Transverse colon (tissue), 4 donors: ENCODE data around the gene THOC2. TPM values are rescaled to one million over a fixed set of nuclear protein-coding genes. Genes with fewer than 3 reads are reported as not detected.
"Not testable (repeated sequence)": the region's sequence is repeated elsewhere in the genome, so short reads cannot be mapped to it uniquely, and the experiment has no call there.

ENCODE experiments used
- DNase-seq: peaks from one replicate; pipeline ENCODE4 v3.0.0-alpha.2; 2019
- H3K27ac ChIP-seq, 4 donors: fragments of 200-600 bp; sonication (generic); 2 replicates each; pipeline ENCODE4 v1.5.1; 2016 to 2018; ENCODE audit warnings: inconsistent platforms in 4 of 4
- H3K27me3 ChIP-seq: fragments of 200-600 bp; sonication (generic); 2 replicates; pipeline ENCODE4 v1.5.1; 2017; ENCODE audit warnings: inconsistent platforms
- H3K36me3 ChIP-seq, 4 donors: fragments of 200-600 bp; sonication (generic); 2 replicates each; pipeline ENCODE4 v1.5.1; 2017 to 2019; ENCODE audit warnings: inconsistent platforms in 4 of 4
- H3K4me1 ChIP-seq, 4 donors: fragments of 200-600 bp; sonication (generic); 2 replicates each; pipeline ENCODE4 v1.5.1; 2017 to 2020; ENCODE audit warnings: inconsistent platforms in 4 of 4
- H3K4me3 ChIP-seq, 4 donors: fragments of 200-600 bp; sonication (generic); 1 replicate in 1 of 4; 2 replicates in 3 of 4; pipeline versions ENCODE4 v1.5.1 to v1.6.1; 2017 to 2019; ENCODE audit warnings: inconsistent platforms in 4 of 4
- H3K9me3 ChIP-seq, 2 donors: fragments of 200-600 bp; sonication (generic); 2 replicates each; pipeline ENCODE4 v1.5.1; 2017 to 2019; ENCODE audit warnings: inconsistent platforms in 2 of 2
- EP300 ChIP-seq: sonication (generic); formaldehyde crosslinking; IDR thresholded peaks from one replicate; pipeline ENCODE4 v1.6.1; 2017; ENCODE audit warnings: antibody characterized with exemption, low read depth
- POLR2A ChIP-seq: fragments of 450-650 bp; IDR thresholded peaks from one replicate; pipeline ENCODE4 v1.6.1; 2016; ENCODE audit warnings: antibody characterized with exemption, mild to moderate bottlenecking, moderate library complexity
- POLR2AphosphoS5 ChIP-seq, 3 donors: sonication (generic); formaldehyde crosslinking; IDR thresholded peaks; one replicate each; pipeline ENCODE4 v1.6.1; 2016; ENCODE audit warnings: antibody characterized with exemption in 3 of 3
- WGBS, 2 donors: methylation state at CpG; one replicate each; pipeline ENCODE4 v1.1.5; 2018; ENCODE audit warnings: low coverage in 1 of 2; 5-methylcytosine and 5-hydroxymethylcytosine counted together
- in situ Hi-C, 4 donors: fragments of 200-750 bp; cut with MboI; loops; one replicate each; pipeline versions ENCODE4 v1.15.0 to v1.15.1; 2017; ENCODE audit warnings: low sequenced_read_pairs in 3 of 4, low pct_ligation_motif_present in 1 of 4, low pct_unique_long_range_greater_than_20kb in 1 of 4
- intact Hi-C: fragments of 100-400 bp; cut with DNase I; formaldehyde crosslinking; loops from one replicate; pipeline ENCODE4 v1.15.1; 2023; ENCODE audit warnings: low total_unique reads
- total RNA-seq, 4 donors: library from RNA; depleted of rRNA; stranded (reverse); fragments of >200 nt; gene quantifications; one replicate each; pipeline ENCODE4 v1.1.0, GENCODE V29; 2016
- TF ChIP-seq, protein P1 (sequence below), 5 experiments: fragments of 200-600 bp in 3 of 5; fragments of 450-650 bp in 2 of 5; sonication (generic) in 3 of 5; IDR thresholded peaks; 1 replicate in 2 of 5; 2 replicates in 3 of 5; pipeline ENCODE4 v1.5.1; 2016 to 2017; ENCODE audit warnings: antibody characterized with exemption in 5 of 5, inconsistent platforms in 3 of 5, mild to moderate bottlenecking in 2 of 5, moderate library complexity in 1 of 5

The THOC2 gene
- total RNA-seq, 4 donors from 2014 or later: 49.4 to 149 (median 114) TPM

DNA sequence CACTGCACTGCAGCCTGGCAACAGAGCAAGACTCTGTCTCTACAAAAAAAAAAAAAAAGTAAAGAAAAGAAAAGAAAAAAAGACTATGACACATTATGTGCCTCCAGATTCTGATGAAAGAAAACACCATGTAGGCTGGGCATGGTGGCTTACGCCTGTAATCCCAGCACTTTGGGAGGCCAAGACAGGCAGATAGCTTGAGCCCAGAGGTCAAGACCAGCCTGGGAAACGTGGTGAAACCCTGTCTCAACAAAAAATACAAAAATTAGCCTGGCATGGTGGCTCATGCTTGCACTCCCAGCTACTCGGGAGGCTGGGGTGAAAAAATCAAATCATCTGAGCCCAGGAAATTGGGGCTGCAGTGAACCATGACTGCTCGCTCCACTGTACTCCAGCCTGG lies 19.4 kb downstream of the THOC2 start:
- intact Hi-C loops: no loop called here

DNA sequence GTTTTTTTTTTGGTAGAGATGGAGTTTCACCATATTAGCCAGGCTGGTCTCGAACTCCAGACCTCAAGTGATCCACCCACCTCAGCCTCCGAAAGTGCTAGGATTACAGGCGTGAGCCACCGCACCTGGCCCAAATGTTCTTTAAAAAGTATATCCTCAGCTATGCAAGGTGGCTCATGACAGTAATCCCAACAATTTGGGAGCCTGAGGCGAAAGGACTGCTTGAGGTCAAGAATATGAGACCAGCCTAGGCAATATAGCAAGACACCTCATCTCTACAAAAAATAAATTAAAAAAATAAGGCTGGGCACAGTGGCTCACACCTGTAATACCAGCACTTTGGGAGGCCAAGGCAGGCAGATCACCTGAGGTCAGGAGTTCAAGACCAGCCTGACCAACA lies 21.7 kb downstream of the THOC2 start:
- H3K9me3 ChIP-seq, intact Hi-C loops, in situ Hi-C loops, H3K4me1 ChIP-seq, DNase-seq, H3K27ac ChIP-seq, H3K36me3 ChIP-seq, H3K4me3 ChIP-seq, H3K27me3 ChIP-seq: not testable (repeated sequence)
- 92% methylated on average over 5 of the region's 5 CpGs; no CpG with 5 or more reads in 1 of the 2 donors for WGBS, 2 donors

More for the DNA sequence above, 19.4 kb downstream of the THOC2 start:
- H3K27ac ChIP-seq: no peak overlapping the region
- H3K4me3 ChIP-seq: no peak overlapping the region
- DNase-seq: no peak
- no peaks in the 10 kb centered on the region for H3K36me3 ChIP-seq
- WGBS, 2 donors: 75 to 92% methylated on average over 2 to 4 of the region's 4 CpGs
- in situ Hi-C loops: no loop called here
- no peak for TF ChIP-seq POLR2A
- no peak for TF ChIP-seq POLR2AphosphoS5 (IDR thresholded peaks at IDR 0.05)
- TF ChIP-seq, protein P1, sequence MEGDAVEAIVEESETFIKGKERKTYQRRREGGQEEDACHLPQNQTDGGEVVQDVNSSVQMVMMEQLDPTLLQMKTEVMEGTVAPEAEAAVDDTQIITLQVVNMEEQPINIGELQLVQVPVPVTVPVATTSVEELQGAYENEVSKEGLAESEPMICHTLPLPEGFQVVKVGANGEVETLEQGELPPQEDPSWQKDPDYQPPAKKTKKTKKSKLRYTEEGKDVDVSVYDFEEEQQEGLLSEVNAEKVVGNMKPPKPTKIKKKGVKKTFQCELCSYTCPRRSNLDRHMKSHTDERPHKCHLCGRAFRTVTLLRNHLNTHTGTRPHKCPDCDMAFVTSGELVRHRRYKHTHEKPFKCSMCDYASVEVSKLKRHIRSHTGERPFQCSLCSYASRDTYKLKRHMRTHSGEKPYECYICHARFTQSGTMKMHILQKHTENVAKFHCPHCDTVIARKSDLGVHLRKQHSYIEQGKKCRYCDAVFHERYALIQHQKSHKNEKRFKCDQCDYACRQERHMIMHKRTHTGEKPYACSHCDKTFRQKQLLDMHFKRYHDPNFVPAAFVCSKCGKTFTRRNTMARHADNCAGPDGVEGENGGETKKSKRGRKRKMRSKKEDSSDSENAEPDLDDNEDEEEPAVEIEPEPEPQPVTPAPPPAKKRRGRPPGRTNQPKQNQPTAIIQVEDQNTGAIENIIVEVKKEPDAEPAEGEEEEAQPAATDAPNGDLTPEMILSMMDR (IDR thresholded peaks at IDR 0.05): no peak
- TF ChIP-seq EP300: no peak
- H3K9me3 ChIP-seq: no peaks in the 10 kb centered on the region
- peaks cover 0 to 5% (median 0%) of the 10 kb centered on the region in 4 donors for H3K4me1 ChIP-seq
- no peaks in the 10 kb centered on the region for H3K27me3 ChIP-seq

DNA sequence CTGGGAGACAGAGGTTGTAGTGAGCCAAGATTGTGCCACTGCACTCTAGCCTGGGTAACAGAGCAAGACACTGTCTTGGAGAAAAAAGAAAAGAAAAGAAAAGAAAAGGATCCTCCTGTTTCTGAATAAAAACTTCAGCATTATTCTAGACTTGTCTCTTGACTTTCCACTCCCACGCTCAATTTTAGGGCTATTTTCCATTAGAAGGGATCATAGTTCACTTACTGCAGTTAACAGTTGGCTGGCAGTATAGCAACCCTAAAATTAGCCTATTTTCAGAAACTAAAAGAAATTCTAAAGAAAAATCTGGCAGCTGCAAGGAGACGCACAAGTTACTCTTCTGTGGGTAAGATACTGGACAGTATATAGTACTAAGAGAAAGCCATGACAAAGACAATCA lies 28.1 kb downstream of the THOC2 start:
- H3K9me3 ChIP-seq: no peaks in the 10 kb centered on the region
- in situ Hi-C loops: no loop called here
- H3K27me3 ChIP-seq: no peaks in the 10 kb centered on the region
- no peaks in the 10 kb centered on the region for H3K4me1 ChIP-seq
- TF ChIP-seq EP300 (no peak), POLR2A (no peak)
- TF ChIP-seq, protein P1 (IDR thresholded peaks at IDR 0.05): no peak
- no peaks in the 10 kb centered on the region for H3K36me3 ChIP-seq
- intact Hi-C loops: no loop called here
- DNase-seq: no peak
- no peak overlapping the region for H3K27ac ChIP-seq
- WGBS, 2 donors: 76 to 100% methylated on average over 1 to 2 of the region's 2 CpGs
- H3K4me3 ChIP-seq: no peak overlapping the region

DNA sequence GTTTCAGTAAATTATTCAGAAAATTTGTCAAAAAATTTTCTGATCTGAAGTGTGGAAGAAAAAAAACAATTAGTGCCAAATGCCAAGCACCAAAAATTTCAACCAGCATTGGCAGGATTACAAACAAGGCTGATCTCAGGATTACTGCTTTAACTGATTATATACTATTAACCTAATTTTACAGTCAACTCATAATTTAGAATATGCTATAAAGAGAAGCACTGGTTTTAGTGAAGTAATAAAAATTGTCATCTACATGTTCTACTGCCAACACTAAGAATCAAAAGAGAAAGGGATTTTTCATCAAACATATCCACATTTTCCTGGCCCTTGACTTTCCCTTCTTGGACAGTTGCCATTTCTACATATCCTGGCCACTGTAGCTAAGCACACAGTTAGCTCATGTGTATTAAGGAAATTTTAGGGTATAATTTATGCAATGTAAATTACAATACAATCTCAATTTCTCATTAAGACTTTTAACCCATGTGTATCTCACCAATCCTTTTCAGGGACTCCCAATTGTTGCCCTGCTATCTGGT lies 33.8 kb downstream of the THOC2 start:
- H3K36me3 ChIP-seq: no peaks in the 10 kb centered on the region
- intact Hi-C loops: no loop called here
- no peaks in the 10 kb centered on the region for H3K27me3 ChIP-seq
- TF ChIP-seq, protein P1 (IDR thresholded peaks at IDR 0.05): no peak
- TF ChIP-seq EP300 (no peak), POLR2AphosphoS5 (IDR thresholded peaks at IDR 0.05) (no peak), POLR2A (no peak)
- H3K27ac ChIP-seq: no peak overlapping the region
- in situ Hi-C loops: no loop called here
- H3K4me3 ChIP-seq: no peak overlapping the region
- H3K4me1 ChIP-seq: peaks cover 0 to 7% (median 0%) of the 10 kb centered on the region in 4 donors
- H3K9me3 ChIP-seq: no peaks in the 10 kb centered on the region
- no peak for DNase-seq

DNA sequence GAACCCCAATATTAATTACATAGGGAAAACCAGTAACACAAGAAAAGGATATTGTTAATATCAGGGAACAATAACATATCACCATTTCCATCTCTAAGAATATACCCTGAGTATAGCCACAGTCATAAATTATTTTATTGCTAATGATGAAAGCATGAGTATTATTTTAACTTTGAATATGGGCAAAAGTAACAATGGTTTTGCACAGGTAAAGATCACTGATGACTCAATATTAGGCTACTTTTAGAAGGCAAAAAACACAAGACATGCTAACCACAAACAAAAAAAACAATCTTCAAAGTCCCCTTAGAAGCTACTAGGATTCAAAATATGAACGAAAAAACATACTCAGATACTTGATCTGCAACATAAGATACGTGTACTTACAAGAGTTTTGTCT lies 36.5 kb downstream of the THOC2 start:
- in situ Hi-C loops: no loop called here
- TF ChIP-seq EP300: no peak
- TF ChIP-seq POLR2A: no peak
- no peak for TF ChIP-seq POLR2AphosphoS5 (IDR thresholded peaks at IDR 0.05)
- TF ChIP-seq, protein P1 (IDR thresholded peaks at IDR 0.05): no peak
- no peak for DNase-seq
- Histone ChIP-seq H3K4me1 (peaks cover 0 to 7% (median 0%) of the 10 kb centered on the region in 4 donors), H3K9me3 (no peaks in the 10 kb centered on the region), H3K4me3 (no peak overlapping the region), H3K36me3 (no peaks in the 10 kb centered on the region), H3K27ac (no peak overlapping the region), H3K27me3 (no peaks in the 10 kb centered on the region)
- intact Hi-C loops: no loop called here
- WGBS, 2 donors: 66 to 90% methylated on average over 2 of the region's 2 CpGs
